ENCODE measurements around the gene AFF3. TPM values are rescaled to one million over a fixed set of nuclear protein-coding genes. Genes with fewer than 3 reads are reported as not detected.

Gene AFF3
- total and polyA plus RNA-seq, 2 of the 13 experiments (the other 11 are each of a cell fraction or from before 2014, with no cell fraction given): not detected

GRCh38 chr2:99659874-99660273 lies 482.5 kb downstream of the AFF3 start:
- 8% methylated on average over 3 of the region's 3 CpGs for WGBS (ENCODE audit: low lambda C conversion rate)
- Histone ChIP-seq H3K27ac (ENCODE audit: extremely low read length, insufficient read depth, low read length) (no peak overlapping the region), H3K36me3 (replicated peaks in 1 of 2; ENCODE audit: control insufficient read depth in 1 of 2, insufficient read depth in 2 of 2, low read length in 2 of 2) (no peaks in the 10 kb centered on the region), H3K4me2 (ENCODE audit: low read depth, low read length) (no peak overlapping the region), H3K27me3 (ENCODE audit: control insufficient read depth in 1 of 2, insufficient read depth in 2 of 2, low read length in 2 of 2) (0 out of 5 replicates have a peak, but pooled peaks cover 0 to 2% of the 10 kb centered on the region in 2 experiments), H3K9ac (ENCODE audit: insufficient read depth, low read depth, low read length) (no peak overlapping the region), H3K4me1 (ENCODE audit: insufficient read depth, low read length) (no peaks in the 10 kb centered on the region), H3K4me3 (replicated peaks in 1 of 3; ENCODE audit: insufficient read depth in 1 of 3, low read depth in 2 of 3, low read length in 3 of 3) (no peak overlapping the region), H4K20me1 (ENCODE audit: insufficient read depth, low read length) (no peaks in the 10 kb centered on the region), H3K79me2 (ENCODE audit: insufficient read depth, low read length) (no peaks in the 10 kb centered on the region), H3K9me3 (ENCODE audit: low read length) (no peaks in the 10 kb centered on the region), H2AFZ (ENCODE audit: low read length) (no peak overlapping the region)
- ATAC-seq (no peak), DNase-seq (ENCODE audit: low spot score) (no peak), FAIRE-seq (no peak)
- intact Hi-C loops (cut with micrococcal nuclease; ENCODE audit: unreplicated experiment) (no loop called here), in situ Hi-C loops (cut with HindIII; ENCODE audit: extremely low pct_ligation_motif_present, low pct_unique_long_range_greater_than_20kb) (no loop called here)
- ChIA-PET POLR2A (no interaction called here), CTCF (ENCODE audit: low intra/inter-chr PET ratio, low total read pairs) (no interaction called here)
- no TSS peak for BruUV-seq (replicated peaks)
- TF ChIP-seq SNAPC4 (CRISPR knock-in tag; IDR thresholded peaks at IDR 0.05) (no peak), CEBPB (IDR thresholded peaks at IDR 0.05; ENCODE audit: borderline replicate concordance, low read depth, low read length) (0 out of 2 replicates have a peak, but pooled peaks have one; percentile 13), ZNF570 (CRISPR knock-in tag; IDR thresholded peaks at IDR 0.05; ENCODE audit: borderline replicate concordance) (no peak), ZNF318 (CRISPR knock-in tag; IDR thresholded peaks at IDR 0.05) (no peak), MTA1 (CRISPR knock-in tag; IDR thresholded peaks at IDR 0.05; ENCODE audit: borderline replicate concordance) (no peak), ZNF616 (CRISPR knock-in tag; IDR thresholded peaks at IDR 0.05; ENCODE audit: low read depth) (no peak), ZBTB38 (CRISPR knock-in tag; IDR thresholded peaks at IDR 0.05) (no peak)

Data from HepG2 (cell line).